HEK293T (cell line): ENCODE measurements around the gene ITGA8.

Source experiments
- FOXM1 ChIP-seq: fragments of 450-650 bp; IDR thresholded peaks from 2 replicates; pipeline ENCODE4 v1.6.1; 2017; ENCODE audit warnings: mild to moderate bottlenecking, borderline replicate concordance
- SP1 ChIP-seq: fragments of 450-650 bp; IDR thresholded peaks from 2 replicates; pipeline ENCODE4 v1.6.1; 2017
- ZNF384 ChIP-seq: fragments of 450-650 bp; IDR thresholded peaks from 2 replicates; pipeline ENCODE4 v1.6.1; 2016

DNA sequence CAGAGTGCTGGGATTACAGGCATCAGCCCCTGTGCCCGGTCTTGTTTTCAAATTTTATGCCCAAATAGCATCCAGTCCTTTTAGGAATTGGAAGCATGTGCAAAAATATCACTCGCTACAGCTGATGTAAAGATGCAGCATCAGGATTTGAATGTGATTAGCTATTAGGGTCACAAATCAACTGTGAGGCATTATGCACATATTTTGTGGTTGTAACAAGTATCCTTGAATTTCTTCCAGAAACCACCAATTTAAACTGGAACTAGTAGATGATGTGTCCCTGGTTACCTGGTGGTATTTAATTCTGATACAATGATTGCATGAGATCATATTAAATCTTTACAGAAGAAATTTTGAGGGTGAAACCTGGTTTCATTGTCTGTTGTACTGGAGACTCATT, 41.0 kb upstream of the ITGA8 start:
- TF ChIP-seq FOXM1, result no peak
- TF ChIP-seq SP1, result no peak
- no peak for TF ChIP-seq ZNF384
